ENCODE measurements around the gene NXT1.

DNA sequence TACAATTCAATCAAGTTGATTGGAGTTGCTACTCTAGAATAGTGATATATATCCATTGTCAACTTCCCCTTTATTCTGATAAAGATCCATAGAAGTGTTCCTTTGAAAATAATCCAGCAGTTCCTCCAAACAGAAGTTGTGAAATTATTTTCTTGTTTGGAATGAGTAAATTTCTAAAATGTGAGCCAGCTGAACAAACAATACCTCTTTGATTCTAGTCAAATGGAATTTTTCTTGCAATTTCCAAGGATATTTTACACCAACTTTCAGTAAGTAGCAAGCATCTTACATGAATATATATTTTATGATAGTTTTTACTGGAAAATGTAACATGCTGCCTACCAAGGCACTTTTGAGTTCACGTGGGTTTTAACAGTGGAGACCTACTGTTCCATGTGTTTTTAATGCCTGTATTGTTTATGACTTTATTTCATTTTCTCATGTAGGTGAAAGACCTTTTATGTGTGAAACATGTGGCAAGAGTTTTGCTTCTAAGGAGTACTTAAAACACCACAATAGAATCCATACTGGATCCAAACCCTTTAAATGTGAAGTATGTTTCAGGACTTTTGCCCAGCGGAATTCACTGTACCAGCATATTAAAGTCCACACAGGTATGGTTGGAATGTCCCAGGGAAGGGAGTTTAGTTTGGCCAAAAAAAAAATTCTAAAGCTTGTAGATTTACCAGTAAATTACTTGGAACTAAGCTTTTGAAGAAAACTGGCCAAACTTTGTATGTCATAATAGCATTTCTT is 17.9 kb downstream of the NXT1 start:
- no peak for TF ChIP-seq YY1 (IDR thresholded peaks at IDR 0.05; ENCODE audit: insufficient read depth, insufficient read length)
- no peak for TF ChIP-seq ZNF274 (IDR thresholded peaks at IDR 0.05; ENCODE audit: low read depth, low read length)
